Adrenal gland (tissue), 12 donors: ENCODE measurements around the gene COL23A1. TPM values are rescaled to one million over a fixed set of nuclear protein-coding genes. Genes with fewer than 3 reads are reported as not detected.

Experiments
- DNase-seq, 7 donors: peaks; one replicate each; pipeline ENCODE4 v3.0.0-alpha.2; 2019 to 2020
- H3K27ac ChIP-seq, 5 donors: fragments of 200-600 bp; sonication (generic) in 4 of 5; 1 replicate in 3 of 5; 2 replicates in 2 of 5; pipeline versions ENCODE4 v1.5.1 to v1.8.0; 2016 to 2020; ENCODE audit warnings: mild to moderate bottlenecking in 1 of 5
- H3K27me3 ChIP-seq: fragments of 200-600 bp; 2 replicates; pipeline ENCODE4 v1.8.0; 2021
- H3K36me3 ChIP-seq, 2 donors: fragments of 200-600 bp; replicated peaks in 1 of 2; 1 replicate in 1 of 2; 2 replicates in 1 of 2; pipeline versions ENCODE4 v1.5.1 to v1.8.0; 2018 to 2022
- H3K4me1 ChIP-seq, 2 donors: fragments of 200-600 bp; replicated peaks in 1 of 2; 1 replicate in 1 of 2; 2 replicates in 1 of 2; pipeline versions ENCODE4 v1.5.1 to v1.8.0; 2018 to 2021
- H3K4me3 ChIP-seq, 4 donors: fragments of 200-600 bp; sonication (generic) in 3 of 4; one replicate each; pipeline ENCODE4 v1.5.1; 2016 to 2018
- H3K9me3 ChIP-seq, 3 donors: fragments of 200-600 bp; sonication (generic) in 1 of 3; replicated peaks in 1 of 3; 1 replicate in 2 of 3; 2 replicates in 1 of 3; pipeline versions ENCODE4 v1.5.1 to v1.8.0; 2016 to 2021
- CTCF ChIP-seq, 6 experiments: fragments of 450-650 bp in 4 of 6; fragments of 200-600 bp in 2 of 6; sonication (generic) in 1 of 6; IDR thresholded peaks; 1 replicate in 5 of 6; 2 replicates in 1 of 6; pipeline versions ENCODE4 v1.5.1 to v1.8.0; 2016 to 2021; ENCODE audit warnings: antibody characterized with exemption in 6 of 6, mild to moderate bottlenecking in 2 of 6, moderate library complexity in 1 of 6
- POLR2A ChIP-seq, 2 donors: fragments of 450-650 bp; IDR thresholded peaks; one replicate each; pipeline ENCODE4 v1.6.1; 2017; ENCODE audit warnings: antibody characterized with exemption in 2 of 2, mild to moderate bottlenecking in 2 of 2, moderate library complexity in 1 of 2
- WGBS, 4 donors: extraction: QIAGEN DNeasy Blood & Tissue Kit in 2 of 4; methylation state at CpG; one replicate each; pipeline versions ENCODE4 v1.1.5 to v1.1.7; 2013 to 2017; 5-methylcytosine and 5-hydroxymethylcytosine counted together
- intact Hi-C, 2 donors: fragments of 100-400 bp; cut with DNase I; formaldehyde crosslinking; loops; one replicate each; pipeline versions ENCODE4 v1.14.1 to v1.15.0; 2022 to 2023
- polyA plus RNA-seq, 3 donors: library from polyadenylated mRNA; stranded (reverse); fragments of 200-250 nt in 2 of 3; fragments of 350-450 nt in 1 of 3; fragmentation: Illumina TruSeq in 1 of 3; extraction: RNeasy Lipid Tissue Mini Kit (QIAGEN cat#74804) in 1 of 3; gene quantifications; one replicate each; pipeline ENCODE4 v1.2.3, GENCODE V29; 2013 to 2014
- total RNA-seq, 9 donors: library from RNA; depleted of rRNA in 4 of 9; stranded (reverse); fragments of >200 nt in 4 of 9; fragments of 120-200 nt in 1 of 9; fragmentation: NEBNext Ultra II Directional in 1 of 9; extraction: Animal tissue kit (Norgen Biotek cat#: 25700) in 1 of 9; gene quantifications; one replicate each; pipeline versions ENCODE4 v1.1.0 to v1.2.4, GENCODE V29; 2013 to 2023
- donor health status: healthy with polysubstance abuse.
- donor health status: Bipolar disorder and iron deficiency.
- donor health status: DM: yes; HTN: yes; CAD: no.
- donor health status: DM: no; HTN: no; CAD: no.
- donor health status: DM: no; HTN: no; CAD: no.
- donor health status: DM: yes; HTN: yes; CAD: no.

Gene COL23A1
- total and polyA plus RNA-seq, 12 donors, result 0.09 to 4.4 (median 0.88) TPM

- 65 to 72% (median 69%) methylated on average over 6 of the region's 6 CpGs for WGBS, 4 donors
- no peak for DNase-seq
- intact Hi-C loops, result no loop called here
- Histone ChIP-seq H3K4me3 (no peak overlapping the region), H3K27me3 (no peaks in the 10 kb centered on the region), H3K27ac (no peak overlapping the region), H3K36me3 (no peaks in the 10 kb centered on the region), H3K9me3 (no peaks in the 10 kb centered on the region), H3K4me1 (no peaks in the 10 kb centered on the region)
- TF ChIP-seq POLR2A (IDR thresholded peaks at IDR 0.05), result no peak
- TF ChIP-seq CTCF (IDR thresholded peaks at IDR 0.05), result no peak
Observed at GRCh38 chr5:178343306-178343705, 246.9 kb downstream of the COL23A1 start.

DNA sequence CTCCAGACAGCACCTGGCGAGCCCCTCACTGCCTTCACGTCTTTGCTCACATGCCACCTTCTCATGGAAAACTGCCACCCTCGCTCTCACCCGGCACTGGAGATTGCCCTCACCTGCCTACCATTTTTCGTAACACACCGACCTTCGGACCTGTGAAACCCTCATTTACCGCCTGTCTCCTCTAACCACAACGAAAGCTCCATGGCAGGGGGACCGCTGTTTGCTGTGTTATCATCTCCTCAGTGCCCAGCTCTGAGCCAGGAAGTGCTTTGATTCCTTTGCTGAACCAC lies 248.4 kb downstream of the COL23A1 start:
- H3K4me3 ChIP-seq, result no peak overlapping the region
- H3K36me3 ChIP-seq, result no peaks in the 10 kb centered on the region
- TF ChIP-seq POLR2A (IDR thresholded peaks at IDR 0.05), result no peak
- TF ChIP-seq CTCF (IDR thresholded peaks at IDR 0.05), result no peak
- H3K27me3 ChIP-seq, result no peaks in the 10 kb centered on the region
- no peak overlapping the region for H3K27ac ChIP-seq
- 82 to 85% (median 83%) methylated on average over 10 of the region's 10 CpGs for WGBS, 4 donors
- no peaks in the 10 kb centered on the region for H3K9me3 ChIP-seq
- intact Hi-C loops, result no loop called here
- H3K4me1 ChIP-seq, result no peaks in the 10 kb centered on the region
- DNase-seq, result no peak

- Histone ChIP-seq H3K4me3 (no peak overlapping the region), H3K36me3 (no peaks in the 10 kb centered on the region), H3K9me3 (no peaks in the 10 kb centered on the region), H3K27ac (no peak overlapping the region), H3K27me3 (no peaks in the 10 kb centered on the region), H3K4me1 (no peaks in the 10 kb centered on the region)
- 79 to 85% (median 83%) methylated on average over 14 to 15 of the region's 15 CpGs for WGBS, 4 donors
- intact Hi-C loops, result no loop called here
- DNase-seq, result no peak
- TF ChIP-seq CTCF (IDR thresholded peaks at IDR 0.05), result no peak
- no peak for TF ChIP-seq POLR2A (IDR thresholded peaks at IDR 0.05)
Observed at GRCh38 chr5:178341091-178341850, 248.9 kb downstream of the COL23A1 start.

DNA sequence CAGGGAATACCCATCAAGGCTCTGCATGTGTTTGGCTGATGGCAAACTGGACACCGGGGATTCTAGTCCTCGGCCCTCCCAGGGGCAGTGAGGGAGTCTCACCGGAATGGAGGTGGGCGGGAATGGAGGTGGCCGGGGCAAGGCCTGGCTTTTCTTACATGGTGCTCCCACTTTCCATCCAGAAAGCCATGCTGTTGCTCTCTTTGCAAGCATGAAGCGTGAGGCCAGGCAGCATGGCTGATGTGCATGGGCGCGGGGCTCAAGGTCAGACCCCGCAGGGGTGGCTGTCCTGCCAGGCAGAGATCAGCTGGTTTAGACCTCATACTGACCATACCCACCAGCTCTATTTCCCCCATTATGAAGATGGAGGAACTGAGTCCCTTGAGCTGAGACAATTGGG lies 249.6 kb downstream of the COL23A1 start:
- H3K4me3 ChIP-seq, result no peak overlapping the region
- 92 to 94% (median 93%) methylated on average over 8 to 9 of the region's 9 CpGs for WGBS, 4 donors
- H3K9me3 ChIP-seq, result no peaks in the 10 kb centered on the region
- no peak overlapping the region for H3K27ac ChIP-seq
- no peaks in the 10 kb centered on the region for H3K36me3 ChIP-seq
- intact Hi-C loops, result no loop called here
- no peak for DNase-seq
- TF ChIP-seq CTCF (IDR thresholded peaks at IDR 0.05), result no peak
- no peak for TF ChIP-seq POLR2A (IDR thresholded peaks at IDR 0.05)
- H3K27me3 ChIP-seq, result no peaks in the 10 kb centered on the region
- no peaks in the 10 kb centered on the region for H3K4me1 ChIP-seq
